HuH-7 (cell line): Measurements from ENCODE around the gene SDS.
"Not testable (repeated sequence)": the region's sequence is repeated elsewhere in the genome, so short reads cannot be mapped to it uniquely, and the experiment has no call there.

ENCODE experiments used
- DNase-seq: peaks from one replicate; pipeline ENCODE4 v3.0.0; 2011; ENCODE audit warnings: low spot score

The SDS gene

GRCh38 chr12:113374823-113375428 lies 28.8 kb downstream of the SDS start:
- DNase-seq, result no peak

- no peak for DNase-seq
Observed at GRCh38 chr12:113373969-113374368, 29.7 kb downstream of the SDS start.

- DNase-seq, result no peak
Observed at GRCh38 chr12:113373440-113373839, 30.2 kb downstream of the SDS start.

DNA sequence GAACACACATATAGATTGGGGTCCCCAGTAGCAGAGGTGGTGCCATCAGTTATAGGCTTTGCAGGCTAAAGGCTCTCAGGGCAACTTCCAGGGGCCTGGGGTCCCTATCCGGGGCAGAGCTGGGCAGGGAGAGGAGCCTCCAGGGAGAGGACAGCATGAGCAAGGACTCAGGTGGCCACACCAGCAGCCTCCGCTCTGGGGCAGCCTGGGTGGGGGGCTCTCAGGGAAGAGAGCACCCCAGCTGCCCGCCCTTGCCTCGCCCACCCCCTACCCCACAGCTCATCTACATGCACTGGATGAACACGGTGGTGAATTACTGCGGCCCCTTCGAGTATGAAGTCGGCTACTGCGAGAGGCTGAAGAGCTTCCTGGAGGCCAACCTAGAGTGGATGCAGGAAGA lies 31.3 kb downstream of the SDS start:
- no peak for DNase-seq

GRCh38 chr12:113371808-113372207 lies 31.9 kb downstream of the SDS start:
- DNase-seq, result no peak

GRCh38 chr12:113370923-113371682 lies 32.6 kb downstream of the SDS start:
- no peak for DNase-seq

DNA sequence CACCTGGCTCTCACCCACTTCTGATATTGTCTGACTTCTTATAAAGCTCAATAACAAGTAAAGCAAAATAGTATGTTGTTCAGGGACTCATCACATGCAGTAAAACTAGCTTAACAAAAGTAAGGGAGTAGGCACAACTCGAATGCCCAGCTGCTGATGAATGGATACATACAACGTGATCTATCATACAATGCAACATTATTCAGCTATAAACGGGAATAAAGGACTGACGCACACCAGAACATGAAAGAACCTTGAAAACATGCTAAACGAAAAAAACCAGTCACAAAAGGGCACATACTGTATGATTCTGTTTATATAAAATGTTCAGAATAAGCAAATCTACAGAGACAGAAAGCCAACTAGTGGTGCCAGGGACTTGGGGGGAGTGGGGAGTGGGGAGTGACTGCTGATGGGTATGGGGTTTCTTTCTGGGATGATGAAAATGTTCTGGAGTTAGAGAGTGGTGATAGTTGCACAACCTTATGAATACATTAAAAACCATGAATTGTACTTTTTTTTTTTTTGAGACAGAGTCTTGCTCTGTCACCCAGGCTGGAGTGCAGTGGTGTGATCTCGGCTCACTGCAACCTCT lies 34.2 kb downstream of the SDS start:
- DNase-seq, result no peak

GRCh38 chr12:113368331-113368730 lies 35.4 kb downstream of the SDS start:
- DNase-seq, result no peak

GRCh38 chr12:113366827-113367226 lies 36.9 kb downstream of the SDS start:
- no peak for DNase-seq

GRCh38 chr12:113365639-113366395 lies 37.9 kb downstream of the SDS start:
- no peak for DNase-seq

DNA sequence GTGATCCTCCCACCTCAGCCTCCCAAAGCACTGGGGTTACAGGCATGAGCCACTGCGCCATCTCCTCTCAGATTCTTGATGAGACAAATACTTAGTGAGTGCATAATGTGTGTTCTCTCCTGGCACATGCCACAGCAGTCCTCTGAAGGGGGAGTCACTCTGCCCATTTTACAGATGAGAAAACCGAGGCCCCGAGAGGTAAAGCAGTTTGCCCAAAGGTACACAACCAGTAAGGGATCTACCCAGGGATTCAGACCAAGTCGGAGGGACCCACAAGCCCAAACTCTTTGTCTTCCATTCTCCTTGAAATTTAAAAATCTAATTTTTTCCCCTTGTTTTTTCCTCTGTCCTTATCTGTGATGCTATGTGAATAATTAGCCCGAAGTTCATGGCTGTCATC lies 39.0 kb downstream of the SDS start:
- no peak for DNase-seq

DNA sequence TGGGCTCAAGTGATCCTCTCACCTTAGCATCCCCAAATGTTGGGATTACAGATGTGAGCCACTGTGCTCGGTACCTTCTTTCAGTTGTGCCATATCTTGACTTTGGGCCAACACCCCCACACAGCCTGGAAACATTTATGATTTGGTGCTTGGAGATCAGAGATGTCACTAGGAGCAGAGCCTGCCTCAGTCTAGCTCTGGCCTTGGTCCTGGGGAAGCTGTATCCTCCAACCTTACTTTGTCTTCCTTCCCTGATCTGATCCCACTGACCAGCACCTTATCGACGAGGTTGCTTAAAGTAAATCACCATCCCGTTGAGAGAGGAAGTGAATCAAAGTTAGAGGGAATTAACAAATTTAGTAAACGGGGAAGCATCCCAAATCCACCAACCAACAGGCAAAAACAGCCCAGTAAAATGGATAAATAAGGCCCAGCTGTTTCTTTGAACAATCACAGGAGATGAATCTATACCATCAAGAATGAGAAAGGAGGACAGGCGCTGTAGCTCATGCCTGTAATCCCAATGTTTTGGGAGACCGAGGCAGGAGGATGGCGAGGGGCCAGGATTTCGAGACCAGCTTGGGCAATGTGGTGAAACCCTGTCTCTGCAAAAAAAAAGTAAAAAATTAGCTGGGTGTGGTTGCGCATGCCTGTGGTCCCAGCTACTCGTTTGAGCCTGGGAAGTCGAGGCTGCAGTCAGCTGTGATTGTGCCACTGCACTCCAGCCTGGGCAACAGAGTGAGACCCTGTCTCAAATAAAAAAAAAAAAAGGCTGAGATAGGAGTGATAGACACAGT lies 41.9 kb downstream of the SDS start:
- DNase-seq, result no peak

DNA sequence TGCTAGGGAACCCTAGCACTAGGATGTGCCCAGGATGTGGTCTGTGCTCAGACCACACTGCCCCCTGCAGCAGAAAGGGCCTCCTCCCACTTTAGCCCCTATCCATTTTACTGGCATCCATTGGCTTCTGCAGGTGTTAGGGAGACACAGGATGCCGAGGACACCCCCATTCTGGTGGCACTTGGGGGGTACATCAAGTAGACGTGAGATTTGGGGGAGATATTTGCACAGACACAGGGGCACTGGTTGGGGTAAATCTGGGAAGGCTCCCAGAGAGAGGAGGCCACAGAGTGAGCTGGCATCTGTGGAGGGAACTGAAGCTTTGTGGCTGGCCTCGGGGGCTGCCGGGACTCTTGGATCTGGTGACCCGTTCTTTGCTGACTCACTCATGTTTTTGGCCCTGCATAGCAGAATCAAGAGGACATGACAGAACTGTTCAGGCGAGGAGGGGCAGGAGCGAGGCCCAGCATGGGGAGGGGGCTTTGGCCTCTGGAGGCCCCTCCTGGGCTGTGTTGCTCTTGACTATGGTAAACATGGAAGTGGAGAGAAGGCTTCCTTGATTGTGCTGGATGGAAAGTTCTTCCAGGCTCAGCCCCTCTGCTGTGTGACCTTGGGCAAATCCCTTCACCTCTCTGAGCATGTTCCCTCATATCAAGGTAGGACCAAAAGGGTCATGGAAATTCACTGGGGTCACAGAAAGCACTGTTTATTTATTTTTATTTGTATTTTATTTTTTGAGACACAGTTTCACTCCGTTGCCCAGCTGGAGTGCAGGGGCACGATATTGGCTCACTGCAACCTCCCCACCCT lies 43.5 kb downstream of the SDS start:
- DNase-seq, result peak; percentile 59

GRCh38 chr12:113359133-113359938 lies 44.4 kb downstream of the SDS start:
- no peak for DNase-seq

DNA sequence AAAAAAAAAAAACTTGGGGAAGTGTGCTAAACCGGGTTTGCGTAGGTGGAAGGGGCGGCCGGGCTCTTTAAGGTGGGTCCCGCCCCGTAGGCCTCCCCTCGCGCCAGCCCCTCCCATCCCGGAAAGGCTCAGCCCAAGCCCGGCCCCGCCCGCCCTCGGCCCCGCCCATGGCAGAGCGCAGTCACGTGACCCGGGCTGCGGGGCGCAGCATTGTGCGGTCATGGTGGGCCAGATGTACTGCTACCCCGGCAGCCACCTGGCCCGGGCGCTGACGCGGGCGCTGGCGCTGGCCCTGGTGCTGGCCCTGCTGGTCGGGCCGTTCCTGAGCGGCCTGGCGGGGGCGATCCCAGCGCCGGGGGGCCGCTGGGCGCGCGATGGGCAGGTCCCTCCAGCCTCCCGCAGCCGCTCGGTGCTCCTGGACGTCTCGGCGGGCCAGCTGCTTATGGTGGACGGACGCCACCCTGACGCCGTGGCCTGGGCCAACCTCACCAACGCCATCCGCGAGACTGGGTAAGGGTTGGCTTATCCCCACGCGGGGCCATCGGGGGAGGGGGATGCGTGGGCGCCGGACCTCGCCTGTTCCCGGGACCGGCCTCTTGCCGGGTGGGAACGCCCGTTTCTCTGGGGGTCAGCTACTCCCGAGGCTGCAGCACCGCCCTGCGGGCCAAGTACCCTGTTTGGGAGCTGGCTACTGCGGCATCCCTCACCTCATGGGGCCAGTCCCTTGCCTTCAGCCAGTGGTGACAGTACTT lies 45.1 kb downstream of the SDS start, which contains the start of gene PLBD2:
PLBD2 (plus strand) TSS at position 207 of the 752 bp plus-strand sequence; CDS start at position 221, 14 bp downstream.
- DNase-seq, result peak; percentile 95

DNA sequence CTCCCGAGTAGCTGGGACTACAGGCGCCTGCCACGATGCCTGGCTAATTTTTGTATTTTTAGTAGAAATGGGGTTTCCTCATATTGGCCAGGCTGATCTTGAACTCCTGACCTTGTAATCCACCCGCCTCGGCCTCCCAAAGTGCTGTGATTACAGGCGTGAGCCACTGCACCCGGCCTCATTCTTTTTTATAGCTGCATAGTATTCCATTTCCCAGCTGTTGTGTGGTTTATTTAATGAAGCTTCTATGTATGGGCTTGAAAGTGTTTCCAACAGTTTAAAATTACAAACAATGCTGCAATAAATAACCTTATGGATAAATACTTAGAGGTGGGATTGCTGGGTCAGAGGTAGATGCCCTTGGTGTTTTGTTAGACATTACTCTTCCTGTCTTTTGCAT lies 49.5 kb downstream of the SDS start:
- DNase-seq, result not testable (repeated sequence)

DNA sequence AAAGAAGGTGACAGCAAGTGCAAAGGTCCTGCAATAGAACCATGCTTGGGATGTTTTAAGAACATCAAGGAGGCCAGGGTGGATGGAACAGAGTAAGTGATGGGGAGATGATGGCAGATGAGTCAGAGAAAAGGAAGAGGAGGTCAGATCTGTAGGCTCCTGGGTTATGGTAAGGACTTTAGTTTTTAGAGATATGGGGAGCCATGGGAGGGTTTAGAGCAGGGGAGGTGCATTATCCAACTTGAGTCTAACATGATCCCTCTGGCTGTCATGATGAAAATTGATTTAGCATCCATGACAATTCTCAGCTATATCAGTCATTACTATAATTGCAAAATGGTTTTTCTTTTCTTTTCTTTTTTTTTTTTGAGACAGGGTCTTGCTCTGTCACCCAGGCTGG lies 52.6 kb downstream of the SDS start:
- DNase-seq, result no peak

- no peak for DNase-seq
Observed at GRCh38 chr12:113348849-113349536, 54.7 kb downstream of the SDS start.

GRCh38 chr12:113347892-113348291 lies 55.8 kb downstream of the SDS start:
- no peak for DNase-seq
